T follicular helper cell (primary cell): ENCODE data around the gene GOLGA6B.
"Not testable (repeated sequence)": the region's sequence is repeated elsewhere in the genome, so short reads cannot be mapped to it uniquely, and the experiment has no call there.

Source experiments
- DNase-seq: peaks from one replicate; pipeline ENCODE4 v3.0.0-alpha.2; 2020; ENCODE audit warnings: low read depth
- total RNA-seq, 2 experiments: gene quantifications; one replicate each; lab custom pipeline; 2026; lab: John Stamatoyannopoulos, UW

The GOLGA6B gene, protein sequence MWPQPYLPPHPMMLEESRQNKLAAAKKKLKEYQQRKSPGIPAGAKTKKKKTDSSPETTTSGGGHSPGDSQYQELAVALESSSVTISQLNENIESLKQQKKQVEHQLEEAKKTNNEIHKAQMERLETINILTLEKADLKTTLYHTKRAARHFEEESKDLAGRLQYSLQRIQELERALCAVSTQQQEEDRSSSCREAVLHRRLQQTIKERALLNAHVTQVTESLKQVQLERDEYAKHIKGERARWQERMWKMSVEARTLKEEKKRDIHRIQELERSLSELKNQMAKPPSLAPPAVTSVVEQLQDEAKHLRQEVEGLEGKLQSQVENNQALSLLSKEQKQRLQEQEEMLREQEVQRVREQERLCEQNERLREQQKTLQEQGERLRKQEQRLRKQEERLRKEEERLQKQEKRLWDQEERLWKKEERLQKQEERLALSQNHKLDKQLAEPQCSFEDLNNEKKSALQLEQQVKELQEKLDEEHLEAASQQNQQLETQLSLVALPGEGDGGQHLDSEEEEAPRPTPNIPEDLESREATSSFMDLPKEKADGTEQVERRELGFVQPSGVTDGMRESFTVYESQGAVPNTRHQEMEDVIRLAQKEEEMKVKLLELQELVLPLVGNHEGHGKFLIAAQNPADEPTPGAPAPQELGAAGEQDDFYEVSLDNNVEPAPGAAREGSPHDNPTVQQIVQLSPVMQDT
- 0 to 0.24 reads per million in 2 experiments for total RNA-seq

DNA sequence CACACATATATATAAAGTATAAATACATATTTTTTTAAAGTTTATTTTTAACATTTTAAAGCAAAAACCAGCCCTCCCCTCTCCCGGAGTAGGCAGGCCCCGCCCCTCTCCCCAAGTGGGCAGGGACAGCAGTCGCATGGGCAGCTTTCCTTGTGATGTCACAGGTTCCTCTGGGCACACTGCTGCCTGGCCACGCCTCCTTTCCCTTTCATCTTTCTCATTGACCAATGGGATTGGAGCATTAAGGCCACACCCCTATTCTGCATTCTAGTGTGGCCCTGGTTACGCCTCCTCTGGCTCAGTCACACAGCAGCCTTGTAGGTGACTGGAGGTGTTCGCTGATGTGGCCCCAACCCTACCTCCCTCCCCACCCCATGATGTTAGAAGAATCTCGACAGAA, at the start of gene GOLGA6B:
Gene GOLGA6B (plus strand): TSS at position 301 of the 400 bp plus-strand sequence. CDS start 41 bp downstream, at position 342.
- not testable (repeated sequence) for DNase-seq

DNA sequence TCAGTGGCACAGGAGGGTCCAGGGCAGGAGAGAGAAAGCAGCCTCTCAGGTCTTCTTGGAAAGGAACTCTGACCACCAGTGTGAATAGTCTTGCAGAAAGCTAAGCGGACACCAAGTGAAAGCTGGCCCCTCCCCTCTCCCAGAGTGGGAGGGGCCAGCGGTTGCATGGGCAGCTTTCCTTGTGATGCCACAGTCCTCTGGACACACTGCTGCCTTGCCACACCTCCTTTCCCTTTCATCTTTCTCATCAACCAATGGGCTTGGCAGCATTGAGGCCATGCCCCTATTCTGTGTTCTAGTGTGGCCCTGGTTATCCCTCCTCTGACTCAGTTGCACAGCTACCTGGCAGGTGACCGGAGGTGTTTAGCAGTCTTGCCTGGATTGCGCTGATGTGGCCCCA, 49.7 kb upstream of the GOLGA6B start:
- DNase-seq, result no peak

DNA sequence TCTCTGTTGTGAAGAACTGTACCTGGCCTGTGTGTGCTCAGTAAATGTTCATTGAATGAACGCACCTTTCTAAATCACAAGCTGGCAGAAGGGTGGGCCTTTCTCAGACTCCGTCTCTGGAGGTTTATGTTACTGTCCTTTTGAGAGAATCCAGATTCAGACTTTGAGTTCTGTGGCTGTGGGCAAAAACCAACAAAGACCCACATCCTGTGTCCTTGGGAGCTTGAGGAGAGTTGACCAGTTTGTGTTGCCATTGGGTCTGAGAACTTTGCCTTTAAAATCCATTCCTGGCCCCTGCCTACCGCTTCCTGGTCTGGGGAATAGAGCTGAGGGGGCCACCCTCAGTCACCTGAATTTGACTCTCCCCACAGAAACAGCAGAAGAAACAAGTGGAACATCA, 46.4 kb upstream of the GOLGA6B start:
- DNase-seq, result not testable (repeated sequence)

DNA sequence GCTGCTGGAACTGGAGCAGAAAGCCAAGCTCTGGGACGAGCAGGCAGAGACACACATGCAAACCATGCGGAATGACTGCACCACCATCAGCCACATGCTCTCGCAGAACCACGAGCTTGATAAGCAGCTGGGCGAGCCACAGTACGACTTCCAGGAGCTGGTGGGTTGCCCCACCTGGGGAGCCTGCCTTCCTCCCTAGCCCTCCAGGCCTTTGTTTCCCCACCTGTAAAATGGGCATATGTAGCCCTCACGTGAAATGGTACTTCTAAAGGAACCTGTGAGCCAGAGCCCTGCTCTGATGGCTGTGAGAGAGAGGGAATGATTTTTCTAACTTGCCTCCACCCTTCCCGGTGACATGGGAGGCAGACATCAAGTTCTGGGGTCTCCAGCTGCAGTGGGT, 44.6 kb upstream of the GOLGA6B start:
- no peak for DNase-seq

DNA sequence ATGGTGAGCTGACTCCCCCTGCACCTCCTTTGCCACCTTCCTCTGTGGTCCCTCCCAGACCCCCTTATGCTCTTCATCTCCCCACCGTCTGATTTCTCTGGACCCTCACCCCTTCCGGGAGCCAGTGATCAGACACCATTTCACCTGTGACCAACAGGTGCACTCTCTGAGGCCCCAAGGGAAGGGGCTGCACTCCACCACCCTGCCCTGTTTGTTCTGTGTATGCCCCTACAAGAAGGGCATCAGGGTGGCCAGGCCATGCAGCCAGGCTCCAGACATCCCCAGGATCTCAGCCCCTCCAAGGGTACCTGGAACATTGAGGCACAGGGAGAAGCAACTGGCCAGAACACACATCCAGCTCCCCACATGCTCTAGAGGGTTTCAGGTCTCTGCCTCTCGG, 42.2 kb upstream of the GOLGA6B start:
- not testable (repeated sequence) for DNase-seq

DNA sequence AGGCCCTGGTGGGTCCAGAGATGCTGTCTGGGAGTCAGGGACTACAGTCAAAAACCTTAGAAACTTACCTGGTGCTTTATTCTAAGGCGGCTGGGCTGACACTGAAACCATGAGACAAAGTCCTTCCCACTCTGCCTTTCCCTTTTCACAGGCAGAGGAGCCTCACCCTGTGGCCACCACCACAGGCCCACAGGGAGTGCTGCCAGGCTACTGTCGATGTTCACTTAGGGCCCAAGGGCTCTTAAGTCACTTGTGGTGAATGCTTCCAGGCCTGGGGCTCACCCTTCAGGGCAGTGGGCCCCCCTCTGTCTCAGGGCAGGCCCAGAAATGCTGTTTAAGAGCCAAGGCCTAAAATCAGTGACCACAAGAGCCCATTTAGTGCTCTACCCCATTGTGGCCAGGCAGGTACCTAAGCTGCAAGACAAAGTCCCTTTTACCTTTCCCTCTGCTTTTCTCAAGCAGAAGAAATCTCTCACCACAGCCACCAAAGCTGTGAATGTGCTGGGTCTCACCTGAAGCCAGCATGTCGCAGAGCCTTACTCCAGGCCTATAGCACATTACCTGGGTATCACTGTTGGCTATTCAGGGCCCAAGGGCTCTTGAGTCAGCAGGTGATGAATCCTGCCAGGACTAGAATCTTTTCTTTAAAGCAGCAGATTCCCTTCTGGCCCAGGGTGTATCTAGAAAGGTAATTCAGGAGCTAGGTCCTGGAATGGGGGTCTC, 39.5 kb upstream of the GOLGA6B start:
- no peak for DNase-seq

DNA sequence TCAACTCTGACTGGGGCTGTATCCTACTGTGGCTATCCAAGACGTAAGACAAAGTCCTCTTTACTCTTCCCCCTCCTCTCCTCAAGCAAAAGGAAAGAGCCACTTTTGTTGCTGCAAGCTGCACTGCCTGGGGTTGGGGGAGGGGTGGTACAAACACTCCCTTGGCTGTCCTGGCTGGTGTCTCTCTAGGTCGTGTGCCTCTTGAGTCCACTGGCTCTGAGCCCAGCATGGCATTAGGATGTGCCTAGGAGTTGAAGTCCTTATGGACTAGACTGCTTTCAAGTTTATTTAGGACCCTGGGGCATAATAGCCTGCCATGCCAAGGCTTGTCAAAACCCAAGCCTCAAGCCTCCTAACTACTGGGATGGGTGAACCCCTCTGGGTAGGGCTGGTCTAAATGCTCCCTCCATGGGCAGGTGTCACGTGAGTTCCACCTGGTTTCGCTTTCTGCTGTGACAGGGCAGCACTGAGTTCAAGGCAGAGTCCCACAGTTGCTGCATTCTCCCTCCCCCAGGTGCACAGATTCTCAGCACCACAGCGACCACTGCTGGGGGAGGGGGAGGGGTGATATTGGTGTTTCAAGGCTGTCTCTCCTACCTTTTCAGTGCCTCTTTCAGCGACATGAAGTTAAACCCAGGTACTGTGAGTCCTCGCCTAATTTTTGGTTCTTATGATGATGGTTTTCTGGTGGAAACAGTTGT, 38.8 kb upstream of the GOLGA6B start:
- not testable (repeated sequence) for DNase-seq

DNA sequence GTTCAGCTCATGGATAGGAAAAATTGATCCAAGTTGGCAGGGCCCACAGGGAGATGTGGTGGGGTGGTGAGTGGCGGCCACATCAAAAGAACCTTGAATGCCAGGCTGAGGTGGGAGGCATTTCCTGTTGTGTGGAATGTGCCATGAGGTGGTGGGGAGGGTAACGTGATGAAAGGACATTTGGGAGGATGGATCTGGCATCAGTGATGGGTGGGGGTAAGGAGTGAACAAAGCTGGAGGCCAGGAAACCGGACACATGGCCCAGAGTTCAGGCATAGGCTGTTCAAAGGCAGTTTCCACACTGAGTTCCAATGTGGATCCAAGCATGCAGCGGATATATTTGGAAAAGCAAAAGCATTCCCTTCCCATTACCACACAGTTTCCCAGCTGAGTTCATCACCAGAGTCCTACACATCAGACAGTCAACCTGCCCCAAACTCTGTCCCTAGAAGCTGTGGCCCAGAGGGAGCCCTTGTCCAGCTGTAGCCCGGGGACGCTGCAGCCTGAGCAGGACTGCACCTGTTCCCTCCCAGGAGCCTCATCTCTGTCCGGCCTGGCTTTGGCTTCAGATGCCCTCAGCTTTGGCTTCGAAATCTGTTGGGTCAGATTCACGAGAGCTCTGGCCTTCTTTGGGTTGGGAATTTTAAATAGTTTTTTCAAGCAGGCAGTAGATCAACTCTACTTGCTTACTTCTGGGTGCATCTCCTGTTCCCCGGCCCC, 37.8 kb upstream of the GOLGA6B start:
- no peak for DNase-seq

DNA sequence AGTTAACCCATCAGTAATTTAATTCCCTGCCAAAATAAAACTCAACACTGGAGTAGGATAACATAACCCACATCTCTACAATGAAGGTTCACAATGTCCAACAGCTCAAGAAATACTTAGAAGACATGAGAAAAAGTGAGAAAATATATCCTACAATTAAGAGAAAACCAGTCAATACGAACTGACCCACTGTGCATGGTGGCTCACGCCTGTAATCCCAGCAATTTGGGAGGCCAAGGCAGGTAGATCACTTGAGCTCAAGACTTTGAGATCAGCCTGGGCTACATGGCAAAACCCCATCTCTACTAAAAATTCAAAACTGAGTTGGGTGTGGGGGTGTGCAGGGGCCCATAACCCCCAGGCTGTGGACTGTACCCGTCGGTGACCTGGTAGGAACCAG, 30.6 kb upstream of the GOLGA6B start:
- not testable (repeated sequence) for DNase-seq

DNA sequence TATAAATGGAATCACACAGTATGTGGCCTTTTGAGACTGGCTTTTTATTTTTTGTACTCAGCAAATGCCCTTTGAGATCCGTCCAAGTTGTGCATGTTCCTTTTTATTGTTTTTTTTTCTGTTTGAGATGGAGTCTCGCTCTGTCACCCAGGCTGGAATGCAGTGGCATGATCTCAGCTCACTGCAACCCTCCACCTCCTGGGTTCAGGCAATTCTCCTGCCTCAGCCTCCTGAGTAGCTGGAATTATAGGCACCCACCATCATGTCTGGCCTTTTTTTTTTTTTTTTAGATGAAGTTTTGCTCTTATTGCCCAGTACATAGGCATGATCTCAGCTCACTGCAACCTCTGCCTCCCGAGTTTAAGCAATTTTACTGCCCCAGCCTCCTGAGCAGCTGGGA, 28.3 kb upstream of the GOLGA6B start:
- not testable (repeated sequence) for DNase-seq

DNA sequence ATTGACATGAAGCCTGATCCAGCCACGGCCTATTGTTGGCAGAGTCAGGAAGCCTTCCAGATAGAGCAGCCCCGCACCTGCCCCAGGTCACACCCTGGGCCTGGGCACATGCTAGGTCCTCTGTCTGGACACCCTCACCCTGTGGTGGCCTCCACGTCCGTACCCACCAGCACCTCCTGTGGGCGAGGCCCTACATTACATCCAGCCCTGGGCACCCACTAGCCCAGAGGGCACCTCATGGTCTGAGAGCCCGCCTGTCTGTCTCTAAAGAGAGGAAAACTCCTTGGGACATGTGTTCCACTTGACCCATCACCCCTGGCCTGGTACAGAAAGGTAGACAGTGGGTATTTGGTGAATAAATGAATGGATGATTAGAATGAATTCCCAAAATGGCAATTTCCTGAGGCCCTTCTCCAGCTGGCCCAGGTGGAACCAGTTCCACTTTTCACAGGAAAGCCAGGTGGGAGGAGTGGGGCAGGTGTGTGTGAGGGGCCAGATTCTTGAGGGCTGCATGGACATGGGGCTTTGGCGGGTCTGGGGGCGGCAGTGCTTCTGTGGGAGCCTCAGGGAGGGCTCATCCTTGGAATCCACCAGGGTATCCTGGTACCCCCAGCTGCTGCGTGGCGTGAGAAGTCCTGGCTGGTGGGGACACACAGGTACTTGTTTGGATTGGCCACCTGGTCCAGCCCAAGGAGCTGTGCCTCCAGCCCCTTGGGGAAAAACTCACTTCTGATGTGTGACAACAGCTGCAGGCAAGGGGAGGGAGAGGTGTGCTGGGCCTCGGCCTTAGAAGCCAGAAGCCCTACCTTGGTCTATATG, 26.0 kb upstream of the GOLGA6B start:
- DNase-seq, result not testable (repeated sequence)

DNA sequence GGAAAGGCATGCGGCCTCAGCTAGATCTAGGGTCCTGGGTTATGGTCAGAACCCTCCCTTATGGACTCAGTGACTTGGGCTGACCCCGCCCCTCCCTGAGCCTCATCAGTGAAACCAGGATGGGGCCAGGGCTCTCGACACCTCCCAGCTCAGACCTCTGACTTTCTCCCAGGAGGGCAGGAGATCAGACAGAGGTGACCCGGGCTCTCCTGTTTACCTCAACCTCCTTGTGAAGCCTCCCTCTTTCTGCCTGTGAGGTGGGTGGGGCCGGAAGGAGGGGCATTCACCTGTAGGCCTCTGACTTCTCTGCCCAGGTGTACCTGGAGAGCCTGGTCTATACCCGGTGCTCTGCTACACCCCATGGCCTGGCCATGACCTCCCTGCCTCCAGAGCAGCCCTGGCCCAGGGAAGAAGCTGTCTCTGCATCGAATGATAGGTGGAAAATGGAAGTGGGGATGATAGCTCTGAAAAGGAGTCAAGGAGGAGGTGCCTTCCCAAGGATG, 25.4 kb upstream of the GOLGA6B start:
- DNase-seq, result not testable (repeated sequence)

DNA sequence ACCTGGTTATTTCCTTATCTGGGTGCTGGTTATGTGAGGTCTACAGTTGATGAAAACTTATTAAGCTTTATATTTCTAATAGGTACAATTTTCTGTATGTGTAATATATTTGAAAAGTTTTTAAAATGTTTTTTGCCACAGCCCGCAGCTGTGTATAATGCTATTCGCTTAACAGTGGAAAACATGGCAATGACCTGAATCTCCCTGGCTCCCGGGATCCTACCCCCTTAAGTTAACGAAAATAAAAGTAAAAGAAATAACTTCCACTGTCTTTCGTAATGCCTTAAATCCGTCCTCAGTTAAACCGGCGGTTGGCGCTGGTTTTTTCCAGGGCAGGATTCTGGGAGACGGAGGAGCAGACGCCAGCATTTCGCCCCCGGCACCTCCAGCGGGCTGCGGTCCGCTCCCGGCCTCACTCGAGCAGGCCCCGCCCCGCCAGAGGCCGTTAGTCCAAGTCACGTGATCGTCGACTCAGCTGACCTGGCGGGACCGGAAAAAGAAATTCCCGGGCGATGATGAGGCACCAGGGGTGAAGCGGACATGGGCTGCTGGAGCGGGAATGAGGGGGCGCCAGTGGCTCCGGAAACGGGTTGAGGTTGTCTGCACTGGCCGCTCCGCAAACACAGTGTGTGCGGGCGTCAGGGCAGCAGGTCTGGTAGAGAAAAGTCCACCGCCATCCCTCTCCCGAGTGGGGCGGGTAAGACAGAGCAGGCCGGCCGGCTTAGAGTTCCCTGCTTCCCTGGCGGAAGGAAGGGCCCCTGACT, 17.8 kb upstream of the GOLGA6B start:
- peak; percentile 34 for DNase-seq

DNA sequence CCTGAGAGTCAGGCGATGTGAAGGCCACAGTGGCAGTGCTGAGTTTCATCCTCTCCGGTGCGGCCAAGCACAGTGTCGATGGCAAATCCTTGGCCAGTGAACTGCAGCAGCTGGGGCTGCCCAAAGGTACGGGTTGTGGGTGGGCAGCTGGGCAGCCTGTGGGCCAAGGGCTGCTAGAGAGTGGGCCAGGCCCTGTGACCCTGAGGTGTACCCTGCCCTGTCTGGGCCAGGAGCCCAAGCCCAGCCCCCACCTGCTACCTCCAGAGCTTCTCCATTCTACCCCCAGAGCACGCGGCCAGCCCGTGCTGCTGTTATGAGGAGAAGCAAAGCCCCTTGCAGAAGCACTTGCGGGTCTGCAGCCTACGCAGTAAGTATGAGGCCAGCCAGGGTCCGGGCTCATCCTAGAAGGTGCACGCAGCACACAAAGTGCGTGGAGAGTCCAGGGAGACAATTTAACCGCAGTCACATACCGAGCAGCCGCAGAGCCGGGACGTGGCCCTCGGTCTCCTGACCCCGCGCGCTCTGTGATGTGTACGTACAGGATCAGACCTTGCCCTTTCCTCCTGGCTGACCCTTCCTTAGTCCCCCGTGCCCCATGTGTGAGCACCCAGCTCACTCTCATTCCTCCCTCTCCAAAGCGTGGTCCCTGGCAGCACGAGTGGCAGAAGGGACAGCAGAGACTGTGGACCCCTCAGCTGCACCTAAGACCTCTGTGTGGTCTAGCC, 14.6 kb upstream of the GOLGA6B start:
- DNase-seq, result not testable (repeated sequence)

DNA sequence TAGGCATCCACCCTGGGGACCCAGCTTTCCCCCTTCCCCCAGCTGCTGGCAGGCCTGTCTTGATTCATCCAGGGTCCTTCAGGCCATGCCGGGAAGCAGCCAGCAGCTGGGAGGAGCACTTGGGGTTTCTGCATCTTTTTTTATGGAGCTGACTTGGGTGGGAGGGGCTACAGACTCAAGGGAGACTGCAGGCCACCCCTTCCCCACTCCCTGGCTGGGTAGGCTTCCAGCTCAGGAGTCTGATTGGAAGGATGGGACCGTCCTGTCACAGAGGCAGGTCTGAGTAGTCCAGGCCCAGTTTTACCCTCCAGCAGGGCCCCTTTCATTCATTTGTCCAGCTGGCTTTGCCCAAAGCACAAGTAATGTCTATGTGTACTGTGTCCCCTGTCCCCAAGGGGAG, 12.2 kb upstream of the GOLGA6B start:
- not testable (repeated sequence) for DNase-seq

DNA sequence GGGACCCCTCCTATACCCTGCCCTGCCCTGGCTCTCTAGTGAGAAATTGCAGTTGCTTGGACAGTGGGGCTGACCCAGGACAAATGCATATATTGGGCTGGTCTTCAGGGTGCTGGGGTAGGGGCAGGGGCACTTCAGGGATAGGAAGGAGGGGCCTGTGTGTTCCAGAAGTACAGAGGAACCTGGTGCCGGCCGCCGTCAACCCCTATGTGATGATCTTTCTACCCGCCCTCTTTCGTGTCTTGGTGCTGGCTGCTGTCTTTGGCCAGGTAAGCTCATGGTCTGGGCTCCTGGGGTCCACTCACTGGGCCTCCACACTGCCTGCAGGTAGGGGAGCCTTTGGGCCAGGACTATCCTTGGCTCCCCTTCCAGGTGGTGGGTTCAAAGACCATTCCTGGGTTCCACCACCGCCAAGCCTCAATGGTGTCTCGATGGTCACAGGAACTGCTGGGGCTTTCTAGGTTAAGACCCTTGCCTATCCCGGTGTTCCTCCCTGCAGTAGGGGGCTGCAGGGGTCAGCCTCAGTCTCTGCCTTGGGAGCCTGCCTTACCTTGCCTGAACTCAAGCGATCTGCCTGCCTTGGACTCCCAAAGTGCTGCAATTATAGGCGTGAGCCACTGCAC, 5.8 kb upstream of the GOLGA6B start:
- DNase-seq, result not testable (repeated sequence)

DNA sequence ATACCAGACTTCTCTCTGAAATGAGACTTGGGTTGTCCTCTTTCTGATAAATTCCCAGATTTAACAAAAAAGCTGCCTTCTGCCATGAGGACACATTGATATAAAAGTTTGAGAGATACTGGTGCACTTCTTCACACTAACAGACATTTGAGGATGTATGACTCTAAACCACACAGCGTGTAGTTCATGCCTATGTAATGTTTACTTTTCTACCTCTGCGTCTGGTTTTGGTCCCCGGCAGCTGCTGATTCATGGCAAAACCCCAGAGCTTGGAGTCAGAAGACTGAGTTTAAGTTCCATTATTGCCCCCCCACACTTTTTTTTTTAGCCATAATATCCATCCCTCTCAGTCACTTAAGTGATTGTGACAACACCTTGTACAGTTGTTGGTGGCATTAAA, 1.5 kb downstream of the GOLGA6B start:
- DNase-seq, result not testable (repeated sequence)

DNA sequence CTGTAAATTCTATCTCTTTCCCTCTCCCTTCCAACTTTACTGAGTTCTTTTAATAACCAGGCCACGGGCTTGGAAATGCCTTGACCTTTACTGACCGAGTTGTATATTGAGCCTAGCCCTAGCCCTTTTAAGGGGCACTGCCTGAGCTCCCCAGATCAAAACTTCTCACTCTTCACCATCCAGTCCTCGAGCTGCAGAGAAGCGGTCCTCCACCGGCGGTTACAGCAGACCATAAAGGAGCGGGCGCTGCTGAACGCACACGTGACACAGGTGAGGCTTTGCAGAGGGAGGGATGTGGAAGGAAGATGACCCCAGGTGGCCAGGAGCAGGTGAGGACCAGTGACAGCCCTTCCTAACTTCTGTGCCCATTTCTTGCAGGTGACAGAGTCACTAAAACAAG, 6.6 kb downstream of the GOLGA6B start:
- not testable (repeated sequence) for DNase-seq
